ENCODE measurements around the gene SLAMF9.

The SLAMF9 gene

DNA sequence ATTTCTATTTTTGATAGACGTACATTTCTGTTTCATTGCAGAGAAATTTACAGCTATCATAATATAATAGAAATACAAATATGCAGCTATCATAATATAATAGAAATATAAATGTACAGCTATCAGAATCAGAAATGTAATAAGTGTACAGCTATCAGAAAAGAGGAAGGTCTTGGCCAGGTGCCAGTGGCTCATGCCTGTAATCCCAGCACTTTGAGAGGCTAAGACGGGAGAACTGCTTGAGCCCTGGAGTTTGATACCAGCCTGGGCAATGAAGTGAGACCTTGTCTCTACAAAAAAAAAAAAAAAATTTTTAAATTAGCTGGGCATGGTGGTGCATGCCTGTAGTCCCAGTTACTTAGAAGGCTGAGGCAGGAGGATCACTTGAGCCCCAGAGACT is 39.9 kb upstream of the SLAMF9 start:
- no peak for DNase-seq (ENCODE audit: extremely low read depth, insufficient read length)
- Histone ChIP-seq H3K4me3 (replicated peaks; ENCODE audit: low read depth, low read length) (no peak overlapping the region), H3K36me3 (ENCODE audit: control insufficient read depth, insufficient read depth, low read length) (no peaks in the 10 kb centered on the region), H3K27me3 (replicated peaks; ENCODE audit: control insufficient read depth, insufficient read depth, low read length) (no peaks in the 10 kb centered on the region)
- TF ChIP-seq, protein P1, sequence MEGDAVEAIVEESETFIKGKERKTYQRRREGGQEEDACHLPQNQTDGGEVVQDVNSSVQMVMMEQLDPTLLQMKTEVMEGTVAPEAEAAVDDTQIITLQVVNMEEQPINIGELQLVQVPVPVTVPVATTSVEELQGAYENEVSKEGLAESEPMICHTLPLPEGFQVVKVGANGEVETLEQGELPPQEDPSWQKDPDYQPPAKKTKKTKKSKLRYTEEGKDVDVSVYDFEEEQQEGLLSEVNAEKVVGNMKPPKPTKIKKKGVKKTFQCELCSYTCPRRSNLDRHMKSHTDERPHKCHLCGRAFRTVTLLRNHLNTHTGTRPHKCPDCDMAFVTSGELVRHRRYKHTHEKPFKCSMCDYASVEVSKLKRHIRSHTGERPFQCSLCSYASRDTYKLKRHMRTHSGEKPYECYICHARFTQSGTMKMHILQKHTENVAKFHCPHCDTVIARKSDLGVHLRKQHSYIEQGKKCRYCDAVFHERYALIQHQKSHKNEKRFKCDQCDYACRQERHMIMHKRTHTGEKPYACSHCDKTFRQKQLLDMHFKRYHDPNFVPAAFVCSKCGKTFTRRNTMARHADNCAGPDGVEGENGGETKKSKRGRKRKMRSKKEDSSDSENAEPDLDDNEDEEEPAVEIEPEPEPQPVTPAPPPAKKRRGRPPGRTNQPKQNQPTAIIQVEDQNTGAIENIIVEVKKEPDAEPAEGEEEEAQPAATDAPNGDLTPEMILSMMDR (IDR thresholded peaks at IDR 0.05; ENCODE audit: insufficient read depth, low read length, poor library complexity, severe bottlenecking): no peak

DNA sequence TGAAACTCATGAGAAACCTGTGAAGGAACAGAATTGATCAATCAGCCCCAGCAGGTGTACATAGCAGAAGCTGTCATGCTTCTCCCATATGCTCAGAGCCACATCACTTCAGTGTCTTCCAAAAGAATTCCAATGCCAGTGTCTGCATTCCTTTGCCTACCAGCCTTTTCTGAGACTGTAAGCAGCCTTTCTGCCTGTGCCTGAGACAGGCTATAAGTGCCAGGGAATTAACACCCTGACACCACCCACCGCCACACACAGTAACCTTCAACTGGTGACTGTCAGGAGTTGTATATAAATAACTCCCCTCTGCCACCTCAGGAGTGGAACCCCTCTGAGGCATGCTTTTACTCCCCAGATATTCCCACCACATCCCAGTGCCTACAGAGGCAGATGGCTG is 38.1 kb upstream of the SLAMF9 start:
- TF ChIP-seq, protein P1 (IDR thresholded peaks at IDR 0.05; ENCODE audit: insufficient read depth, low read length, poor library complexity, severe bottlenecking): no peak
- no peak for DNase-seq (ENCODE audit: extremely low read depth, insufficient read length)
- Histone ChIP-seq H3K36me3 (ENCODE audit: control insufficient read depth, insufficient read depth, low read length) (no peaks in the 10 kb centered on the region), H3K27me3 (replicated peaks; ENCODE audit: control insufficient read depth, insufficient read depth, low read length) (no peaks in the 10 kb centered on the region), H3K4me3 (replicated peaks; ENCODE audit: low read depth, low read length) (no peak overlapping the region)

DNA sequence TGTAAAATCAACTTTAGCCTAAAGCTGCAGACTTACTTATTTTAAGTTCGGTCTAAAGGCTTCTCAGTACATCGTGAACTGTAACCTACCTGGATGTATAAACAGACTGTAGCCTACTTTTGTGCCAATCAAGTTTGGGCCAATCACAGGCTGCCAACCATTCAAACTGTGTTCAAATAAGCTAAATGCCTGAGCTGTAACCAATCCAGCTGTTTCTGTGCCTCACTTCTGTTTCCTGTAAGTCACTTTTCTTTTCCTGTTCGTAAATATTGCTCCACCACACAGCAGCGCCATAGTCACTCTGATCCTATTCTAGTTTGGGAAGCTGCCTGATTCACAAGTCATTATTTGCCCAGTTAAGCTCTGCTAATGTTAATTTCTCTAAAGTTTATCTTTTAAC is 37.5 kb upstream of the SLAMF9 start:
- Histone ChIP-seq H3K36me3 (ENCODE audit: control insufficient read depth, insufficient read depth, low read length) (no peaks in the 10 kb centered on the region), H3K27me3 (replicated peaks; ENCODE audit: control insufficient read depth, insufficient read depth, low read length) (no peaks in the 10 kb centered on the region), H3K4me3 (replicated peaks; ENCODE audit: low read depth, low read length) (no peak overlapping the region)
- TF ChIP-seq, protein P1 (IDR thresholded peaks at IDR 0.05; ENCODE audit: insufficient read depth, low read length, poor library complexity, severe bottlenecking): no peak
- no peak for DNase-seq (ENCODE audit: extremely low read depth, insufficient read length)

DNA sequence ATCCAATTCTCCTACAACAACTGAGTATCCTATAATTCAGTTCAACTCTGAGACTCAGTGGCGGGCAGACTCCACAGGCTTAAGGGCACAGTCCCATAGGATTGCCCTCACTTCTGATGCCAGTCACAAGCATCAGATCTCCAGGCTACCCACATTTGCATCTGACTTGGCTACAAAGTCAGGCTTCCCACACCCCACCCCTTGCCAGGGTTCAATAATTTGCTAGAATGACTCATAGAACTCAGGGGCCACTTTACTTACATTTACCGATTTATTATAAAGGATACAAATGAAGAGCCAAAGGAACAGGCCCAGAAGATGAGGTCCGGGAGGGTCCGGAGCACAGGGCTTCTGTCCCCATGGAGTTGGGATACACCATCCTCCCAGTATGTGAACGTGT is 36.0 kb upstream of the SLAMF9 start:
- no peak for DNase-seq (ENCODE audit: extremely low read depth, insufficient read length)
- H3K4me3 ChIP-seq (replicated peaks; ENCODE audit: low read depth, low read length): no peak overlapping the region
- TF ChIP-seq, protein P1 (IDR thresholded peaks at IDR 0.05; ENCODE audit: insufficient read depth, low read length, poor library complexity, severe bottlenecking): no peak
- no peaks in the 10 kb centered on the region for H3K36me3 ChIP-seq (ENCODE audit: control insufficient read depth, insufficient read depth, low read length)
- no peaks in the 10 kb centered on the region; the same call in 1 of the 2 replicates for H3K27me3 ChIP-seq (replicated peaks; ENCODE audit: control insufficient read depth, insufficient read depth, low read length)

DNA sequence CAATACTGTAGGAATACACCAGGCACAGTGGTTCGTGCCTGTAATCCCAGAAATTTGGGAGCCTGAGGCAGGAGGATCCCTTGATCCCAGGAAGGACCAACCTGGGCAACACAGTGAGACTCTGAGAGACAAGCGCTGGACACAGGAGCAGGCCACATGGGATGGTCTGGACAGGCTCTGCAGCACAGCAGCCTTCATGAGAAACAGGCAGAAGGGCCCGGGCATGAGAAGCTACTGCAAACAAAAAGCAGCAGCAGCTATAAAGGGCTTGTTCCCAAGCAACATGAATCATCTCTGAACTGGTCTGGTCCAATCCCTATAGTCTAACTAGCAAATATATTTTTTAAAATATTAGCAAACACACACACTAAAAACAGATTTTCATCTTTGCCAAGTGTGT is 35.5 kb upstream of the SLAMF9 start:
- no peak for DNase-seq (ENCODE audit: extremely low read depth, insufficient read length)
- TF ChIP-seq, protein P1 (IDR thresholded peaks at IDR 0.05; ENCODE audit: insufficient read depth, low read length, poor library complexity, severe bottlenecking): no peak
- H3K27me3 ChIP-seq (replicated peaks; ENCODE audit: control insufficient read depth, insufficient read depth, low read length): no peaks in the 10 kb centered on the region; the same call in 1 of the 2 replicates
- H3K36me3 ChIP-seq (ENCODE audit: control insufficient read depth, insufficient read depth, low read length): no peaks in the 10 kb centered on the region
- no peak overlapping the region for H3K4me3 ChIP-seq (replicated peaks; ENCODE audit: low read depth, low read length)

DNA sequence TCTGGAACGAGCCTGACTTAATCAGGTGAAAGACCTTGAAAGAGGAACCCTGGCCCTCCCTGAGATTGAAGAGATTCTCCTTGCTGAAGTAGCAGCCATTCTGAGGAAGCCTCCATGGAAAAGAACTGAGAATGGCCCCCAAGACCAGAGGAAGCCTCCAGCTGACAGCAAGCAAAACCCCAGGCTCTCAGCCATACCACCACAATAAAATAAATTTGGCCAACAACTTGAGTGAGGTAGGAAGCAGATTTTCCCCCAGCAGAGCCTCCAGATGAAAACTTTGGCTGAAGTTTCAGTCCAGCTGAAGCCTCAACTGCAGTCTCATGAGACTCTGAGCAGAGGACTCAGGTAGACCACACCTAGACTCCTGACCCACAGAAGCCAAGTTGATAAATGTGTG is 34.0 kb upstream of the SLAMF9 start:
- Histone ChIP-seq H3K4me3 (replicated peaks; ENCODE audit: low read depth, low read length) (no peak overlapping the region), H3K36me3 (ENCODE audit: control insufficient read depth, insufficient read depth, low read length) (no peaks in the 10 kb centered on the region), H3K27me3 (replicated peaks; ENCODE audit: control insufficient read depth, insufficient read depth, low read length) (no peaks in the 10 kb centered on the region; the same call in 1 of the 2 replicates)
- TF ChIP-seq, protein P1 (IDR thresholded peaks at IDR 0.05; ENCODE audit: insufficient read depth, low read length, poor library complexity, severe bottlenecking): no peak
- no peak for DNase-seq (ENCODE audit: extremely low read depth, insufficient read length)
